ENCODE data around the gene ZRANB3.
A peak's percentile ranks its signal among the peaks of the same experiment; 100 is the strongest.

ZRANB3 gene

GRCh38 chr2:135494917-135495316 lies 36.1 kb downstream of the ZRANB3 start:
- no peak for DNase-seq (ENCODE audit: extremely low read depth, low read depth)
- no peak for TF ChIP-seq CTCF (IDR thresholded peaks at IDR 0.05; ENCODE audit: low read depth, low read length, missing control alignments)
- H3K4me3 ChIP-seq (replicated peaks; ENCODE audit: low read depth, low read length): no peak overlapping the region

- no peak for TF ChIP-seq CTCF (IDR thresholded peaks at IDR 0.05; ENCODE audit: low read depth, low read length, missing control alignments)
- no peak for DNase-seq (ENCODE audit: extremely low read depth, low read depth)
- H3K4me3 ChIP-seq (replicated peaks; ENCODE audit: low read depth, low read length): no peak overlapping the region
These were observed 36.5 kb downstream of the ZRANB3 start for GRCh38 chr2:135494503-135494902.

GRCh38 chr2:135490376-135490775 lies 40.6 kb downstream of the ZRANB3 start:
- H3K4me3 ChIP-seq (replicated peaks; ENCODE audit: low read depth, low read length): no peak overlapping the region
- TF ChIP-seq CTCF (IDR thresholded peaks at IDR 0.05; ENCODE audit: low read depth, low read length, missing control alignments): no peak
- no peak for DNase-seq (ENCODE audit: extremely low read depth, low read depth)

GRCh38 chr2:135485441-135485840 lies 45.6 kb downstream of the ZRANB3 start:
- TF ChIP-seq CTCF (IDR thresholded peaks at IDR 0.05; ENCODE audit: low read depth, low read length, missing control alignments): no peak
- no peak for DNase-seq (ENCODE audit: extremely low read depth, low read depth)
- no peak overlapping the region for H3K4me3 ChIP-seq (replicated peaks; ENCODE audit: low read depth, low read length)

DNA sequence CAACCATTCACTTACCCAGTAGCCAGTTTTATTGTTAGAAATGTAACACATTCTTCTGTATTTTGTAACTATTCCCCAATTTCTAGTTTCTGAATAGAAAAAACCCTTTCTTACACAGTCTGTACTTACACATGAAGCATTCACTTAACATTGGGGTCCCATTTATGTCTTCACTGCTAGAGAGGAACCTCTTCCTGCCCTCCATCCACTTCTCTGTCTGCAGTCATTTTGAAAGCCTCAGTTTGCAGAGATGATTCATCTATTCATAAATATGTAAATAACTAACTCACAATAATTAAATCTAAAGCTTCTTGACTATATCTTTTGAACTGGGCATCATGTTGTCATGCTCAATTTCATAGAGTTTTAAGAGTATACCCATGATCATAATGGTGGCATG lies 55.9 kb downstream of the ZRANB3 start:
- no peak overlapping the region for H3K4me3 ChIP-seq (replicated peaks; ENCODE audit: low read depth, low read length)
- TF ChIP-seq CTCF (IDR thresholded peaks at IDR 0.05; ENCODE audit: low read depth, low read length, missing control alignments): no peak
- DNase-seq (ENCODE audit: extremely low read depth, low read depth): no peak

GRCh38 chr2:135473567-135473966 lies 57.5 kb downstream of the ZRANB3 start:
- DNase-seq (ENCODE audit: extremely low read depth, low read depth): no peak
- peak; percentile 50 for TF ChIP-seq CTCF (IDR thresholded peaks at IDR 0.05; ENCODE audit: low read depth, low read length, missing control alignments)
- no peak overlapping the region for H3K4me3 ChIP-seq (replicated peaks; ENCODE audit: low read depth, low read length)

DNA sequence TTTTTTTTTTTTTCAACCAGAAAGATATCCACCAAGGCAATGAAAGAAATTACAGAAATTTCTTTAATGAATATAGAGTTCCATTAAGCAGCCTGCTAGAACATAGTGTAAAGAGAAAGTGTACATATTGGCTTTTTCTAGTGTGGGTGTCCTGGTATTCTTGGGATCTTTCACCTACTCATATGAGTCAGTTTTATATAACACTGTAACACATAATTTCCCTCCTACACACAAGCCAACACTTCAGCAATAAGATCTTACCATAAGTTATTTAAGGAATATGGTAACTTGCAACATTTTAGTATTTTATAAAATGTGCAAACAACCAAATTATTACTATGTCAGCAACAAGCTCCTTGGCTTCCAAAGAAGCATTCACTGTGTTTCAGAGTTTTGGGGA lies 59.9 kb downstream of the ZRANB3 start:
- no peak for TF ChIP-seq CTCF (IDR thresholded peaks at IDR 0.05; ENCODE audit: low read depth, low read length, missing control alignments)
- no peak overlapping the region for H3K4me3 ChIP-seq (replicated peaks; ENCODE audit: low read depth, low read length)
- no peak for DNase-seq (ENCODE audit: extremely low read depth, low read depth)

Data from HFF-Myc (cell line).